HUES48 (cell line): ENCODE data around the gene SLC30A1.
"Not testable (repeated sequence)": the region's sequence is repeated elsewhere in the genome, so short reads cannot be mapped to it uniquely, and the experiment has no call there.

Source experiments
- H3K27ac ChIP-seq: one replicate; pipeline ENCODE4 v1.7.0; 2013; ENCODE audit warnings: low read depth, low read length, inconsistent platforms
- H3K27me3 ChIP-seq: 2 replicates; pipeline ENCODE4 v1.6.1; 2013; ENCODE audit warnings: mild to moderate bottlenecking, low read length; ENCODE audit not compliant: control insufficient read depth, insufficient read depth
- H3K36me3 ChIP-seq: 2 replicates; pipeline ENCODE4 v1.6.1; 2013; ENCODE audit warnings: low read length; ENCODE audit not compliant: control insufficient read depth, insufficient read depth
- H3K4me1 ChIP-seq: 2 replicates; pipeline ENCODE4 v1.6.1; 2013; ENCODE audit warnings: mild to moderate bottlenecking, low read length; ENCODE audit not compliant: control insufficient read depth, insufficient read depth
- H3K4me3 ChIP-seq: 2 replicates; pipeline ENCODE4 v1.5.1; 2013; ENCODE audit warnings: mild to moderate bottlenecking, low read depth, low read length
- H3K9ac ChIP-seq: 2 replicates; pipeline ENCODE4 v1.6.1; 2013; ENCODE audit warnings: mild to moderate bottlenecking, low read depth, low read length, moderate library complexity
- H3K9me3 ChIP-seq: 2 replicates; pipeline ENCODE4 v1.6.1; 2013; ENCODE audit warnings: low read length; ENCODE audit not compliant: control insufficient read depth, insufficient read depth

SLC30A1 gene

GRCh38 chr1:211541720-211542477 is 37.1 kb downstream of the SLC30A1 start:
- H3K9ac ChIP-seq = no peak overlapping the region
- H3K27ac ChIP-seq = no peak overlapping the region
- no peak overlapping the region for H3K4me3 ChIP-seq
- no peaks in the 10 kb centered on the region for H3K4me1 ChIP-seq
- no peaks in the 10 kb centered on the region for H3K36me3 ChIP-seq
- H3K27me3 ChIP-seq = no peaks in the 10 kb centered on the region
- 0 out of 2 replicates have a peak, but pooled peaks cover 3% of the 10 kb centered on the region for H3K9me3 ChIP-seq

GRCh38 chr1:211541278-211541677 is 37.7 kb downstream of the SLC30A1 start:
- no peaks in the 10 kb centered on the region for H3K4me1 ChIP-seq
- no peak overlapping the region for H3K27ac ChIP-seq
- 0 out of 2 replicates have a peak, but pooled peaks cover 3% of the 10 kb centered on the region for H3K9me3 ChIP-seq
- H3K36me3 ChIP-seq = no peaks in the 10 kb centered on the region
- no peaks in the 10 kb centered on the region for H3K27me3 ChIP-seq
- no peak overlapping the region for H3K4me3 ChIP-seq
- no peak overlapping the region for H3K9ac ChIP-seq

DNA sequence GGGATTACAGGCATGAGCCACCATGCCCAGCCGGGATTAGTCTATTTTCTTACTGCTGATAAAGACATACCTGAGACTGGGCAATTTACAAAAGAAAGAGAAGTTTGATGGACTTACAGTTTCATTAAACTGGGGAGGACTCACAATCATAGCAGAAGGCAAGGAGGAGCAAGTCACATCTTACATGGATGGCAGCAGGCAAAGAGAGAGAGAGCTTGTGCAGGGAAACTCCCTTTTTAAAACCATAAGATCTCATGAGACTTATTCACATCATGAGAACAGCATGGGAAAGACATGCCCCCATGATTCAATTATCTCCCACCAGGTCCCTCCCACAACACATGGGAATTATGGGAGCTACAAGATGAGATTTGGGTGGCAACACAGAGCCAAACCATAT is 38.1 kb downstream of the SLC30A1 start:
- not testable (repeated sequence) for H3K27me3 ChIP-seq, H3K4me3 ChIP-seq, H3K9ac ChIP-seq, H3K9me3 ChIP-seq, H3K36me3 ChIP-seq, H3K4me1 ChIP-seq, H3K27ac ChIP-seq

DNA sequence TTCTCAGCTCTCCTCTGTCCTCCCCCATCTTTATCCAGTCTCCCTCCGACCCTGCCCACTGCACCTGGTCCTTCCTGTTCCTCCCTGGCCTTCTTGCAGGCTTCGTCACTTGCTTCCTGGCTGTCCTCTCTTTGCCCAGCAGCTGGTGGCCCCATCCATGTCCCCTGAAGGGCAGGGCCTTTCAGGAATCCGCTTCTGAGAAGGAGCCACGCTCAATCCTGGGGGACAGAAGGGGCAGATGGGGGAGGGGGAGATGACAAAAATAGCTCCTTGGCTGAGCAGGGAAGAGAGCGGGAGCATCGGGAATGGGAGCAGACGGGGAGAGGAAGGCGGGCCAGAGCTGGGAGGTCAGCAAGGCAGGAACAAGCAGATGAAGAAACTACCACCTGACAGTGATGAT is 40.7 kb downstream of the SLC30A1 start:
- no peak overlapping the region for H3K4me3 ChIP-seq
- H3K9ac ChIP-seq = no peak overlapping the region
- H3K27me3 ChIP-seq = no peaks in the 10 kb centered on the region
- H3K9me3 ChIP-seq = 0 out of 2 replicates have a peak, but pooled peaks cover 3% of the 10 kb centered on the region
- H3K4me1 ChIP-seq = no peaks in the 10 kb centered on the region
- H3K27ac ChIP-seq = no peak overlapping the region
- H3K36me3 ChIP-seq = no peaks in the 10 kb centered on the region

DNA sequence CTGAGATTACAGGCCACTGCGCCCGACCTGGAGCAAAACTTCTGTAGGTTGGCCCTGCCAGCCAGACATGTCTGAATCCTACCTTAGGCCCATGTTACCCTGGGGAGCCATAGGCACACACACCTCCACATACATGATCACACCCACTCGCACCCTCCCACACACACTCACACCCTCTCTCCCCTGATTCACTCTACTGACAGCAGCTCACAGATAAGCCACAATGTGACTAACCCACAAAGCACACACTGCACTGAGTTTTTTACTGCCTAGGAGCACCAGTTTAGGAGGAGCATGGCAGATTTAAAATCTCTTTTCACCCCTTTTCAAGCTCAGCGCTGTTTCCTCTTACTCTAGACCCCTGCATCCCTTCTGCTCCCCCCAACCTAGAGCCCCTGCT is 41.7 kb downstream of the SLC30A1 start:
- H3K9ac ChIP-seq = no peak overlapping the region
- no peaks in the 10 kb centered on the region for H3K36me3 ChIP-seq
- H3K27ac ChIP-seq = no peak overlapping the region
- no peaks in the 10 kb centered on the region for H3K4me1 ChIP-seq
- 0 out of 2 replicates have a peak, but pooled peaks cover 3% of the 10 kb centered on the region for H3K9me3 ChIP-seq
- no peaks in the 10 kb centered on the region for H3K27me3 ChIP-seq
- H3K4me3 ChIP-seq = no peak overlapping the region

GRCh38 chr1:211536606-211537005 is 42.4 kb downstream of the SLC30A1 start:
- Histone ChIP-seq H3K4me1 (no peaks in the 10 kb centered on the region), H3K9me3 (0 out of 2 replicates have a peak, but pooled peaks cover 3% of the 10 kb centered on the region), H3K4me3 (no peak overlapping the region), H3K36me3 (no peaks in the 10 kb centered on the region), H3K9ac (no peak overlapping the region), H3K27ac (no peak overlapping the region), H3K27me3 (no peaks in the 10 kb centered on the region)

GRCh38 chr1:211535346-211535745 is 43.6 kb downstream of the SLC30A1 start:
- Histone ChIP-seq H3K4me3 (no peak overlapping the region), H3K36me3 (no peaks in the 10 kb centered on the region), H3K9ac (no peak overlapping the region), H3K9me3 (no peaks in the 10 kb centered on the region), H3K27me3 (no peaks in the 10 kb centered on the region), H3K27ac (no peak overlapping the region), H3K4me1 (no peaks in the 10 kb centered on the region)

DNA sequence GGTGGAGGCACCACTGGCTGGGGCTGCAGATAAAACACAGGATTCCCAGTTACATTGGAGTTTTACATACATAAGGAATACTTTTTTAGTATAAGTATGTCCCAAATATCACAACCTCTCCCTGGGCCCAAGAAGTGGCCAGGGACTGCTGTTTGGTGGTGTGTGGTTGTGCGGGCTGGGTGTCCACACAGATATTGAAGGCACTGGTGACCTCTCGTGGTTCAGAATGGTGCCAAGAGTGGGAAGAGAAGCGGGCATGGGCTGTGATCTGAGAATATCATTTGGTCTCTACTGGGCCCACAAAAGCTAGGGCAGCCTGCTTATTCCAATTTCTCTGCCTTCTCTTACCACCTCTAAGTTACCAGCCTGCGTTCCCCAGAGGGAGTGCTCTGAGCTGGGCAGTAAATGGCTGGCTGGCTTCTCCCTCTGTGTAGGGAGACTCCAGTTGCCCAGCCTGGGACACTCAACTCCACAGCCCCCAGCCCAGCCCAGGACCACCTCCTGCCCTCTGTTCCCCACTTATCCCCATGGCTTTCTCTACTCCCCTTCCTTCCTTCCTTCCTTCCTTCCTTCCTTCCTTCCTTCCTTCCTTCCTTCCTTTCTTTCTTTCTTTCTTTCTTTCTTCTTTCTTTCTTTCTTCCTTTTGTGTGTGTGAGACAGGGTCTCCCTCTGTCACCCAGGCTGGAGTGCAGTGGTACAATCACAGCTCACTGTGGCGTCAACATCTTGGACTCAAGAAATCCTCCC is 44.2 kb downstream of the SLC30A1 start:
- Histone ChIP-seq H3K27ac (no peak overlapping the region), H3K4me1 (no peaks in the 10 kb centered on the region)

GRCh38 chr1:211532088-211532444 is 46.9 kb downstream of the SLC30A1 start:
- H3K4me3 ChIP-seq = no peak overlapping the region
- no peaks in the 10 kb centered on the region for H3K36me3 ChIP-seq
- H3K27ac ChIP-seq = no peak overlapping the region
- no peaks in the 10 kb centered on the region for H3K4me1 ChIP-seq
- no peaks in the 10 kb centered on the region for H3K27me3 ChIP-seq
- H3K9me3 ChIP-seq = no peaks in the 10 kb centered on the region
- no peak overlapping the region for H3K9ac ChIP-seq

More for the DNA sequence above, 44.2 kb downstream of the SLC30A1 start:
- Histone ChIP-seq H3K36me3 (no peaks in the 10 kb centered on the region), H3K9me3 (no peaks in the 10 kb centered on the region), H3K9ac (no peak overlapping the region), H3K4me3 (no peak overlapping the region), H3K27me3 (no peaks in the 10 kb centered on the region)

DNA sequence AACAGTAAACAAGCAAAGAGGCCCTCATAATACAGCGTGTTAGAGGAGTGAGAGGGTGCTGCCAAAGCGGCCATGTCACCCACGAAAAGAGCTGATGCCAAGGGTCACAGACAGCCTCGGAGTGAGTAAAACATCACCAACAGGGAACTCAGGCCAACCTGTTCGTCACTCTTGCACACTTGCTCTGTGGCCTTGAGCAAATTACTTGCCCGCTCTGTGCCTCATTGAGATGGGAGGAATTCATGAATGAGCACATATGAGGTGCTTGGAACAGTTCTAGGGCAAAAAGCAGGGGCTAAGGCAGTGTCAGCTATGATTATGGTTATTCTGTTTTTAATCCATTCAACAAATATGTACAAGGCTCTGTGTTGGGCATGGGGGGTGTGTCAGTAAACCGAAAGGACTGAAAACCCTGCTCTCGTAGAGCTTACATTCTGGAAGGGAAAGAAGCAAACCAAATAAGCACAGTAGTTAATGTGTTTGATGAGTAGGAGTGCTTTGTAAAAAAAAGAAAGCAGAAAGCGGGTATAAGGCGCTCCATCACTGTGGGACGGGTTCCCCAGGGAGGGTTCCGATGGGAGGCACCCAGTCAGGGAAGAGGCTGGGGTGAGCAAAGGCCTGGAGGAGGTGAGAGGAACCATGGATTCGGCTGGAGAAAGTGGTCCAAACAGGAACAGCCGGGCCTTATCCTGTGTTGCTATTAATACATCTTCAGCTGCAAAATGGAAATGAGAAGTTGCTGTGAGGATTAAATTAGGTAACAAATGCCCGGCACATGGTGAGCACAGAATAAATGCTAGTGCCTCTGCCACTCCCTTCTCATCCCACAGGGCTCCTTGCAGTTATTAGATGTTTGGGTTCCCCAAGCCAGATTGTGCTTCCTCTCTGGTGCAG is 47.5 kb downstream of the SLC30A1 start:
- Histone ChIP-seq H3K27me3 (no peaks in the 10 kb centered on the region), H3K27ac (no peak overlapping the region), H3K9me3 (no peaks in the 10 kb centered on the region), H3K36me3 (no peaks in the 10 kb centered on the region), H3K4me3 (no peak overlapping the region), H3K4me1 (no peaks in the 10 kb centered on the region), H3K9ac (no peak overlapping the region)
